GM21825 (cell line): Measurements from ENCODE around the gene ATP8A2.

Source experiments
- ATAC-seq: cut with Tn5 transposase; IDR thresholded peaks from one replicate; pipeline ENCODE4 v1.9.1; 2021; ENCODE audit warnings: mild to moderate bottlenecking, moderate library complexity; ENCODE audit not compliant: unreplicated experiment

Gene ATP8A2

GRCh38 chr13:25987987-25988386 lies 616.2 kb downstream of the ATP8A2 start:
- no peak for ATAC-seq

GRCh38 chr13:25988661-25989060 lies 616.9 kb downstream of the ATP8A2 start:
- ATAC-seq = no peak

- ATAC-seq = no peak
These were observed 619.0 kb downstream of the ATP8A2 start for GRCh38 chr13:25990801-25991200.

DNA sequence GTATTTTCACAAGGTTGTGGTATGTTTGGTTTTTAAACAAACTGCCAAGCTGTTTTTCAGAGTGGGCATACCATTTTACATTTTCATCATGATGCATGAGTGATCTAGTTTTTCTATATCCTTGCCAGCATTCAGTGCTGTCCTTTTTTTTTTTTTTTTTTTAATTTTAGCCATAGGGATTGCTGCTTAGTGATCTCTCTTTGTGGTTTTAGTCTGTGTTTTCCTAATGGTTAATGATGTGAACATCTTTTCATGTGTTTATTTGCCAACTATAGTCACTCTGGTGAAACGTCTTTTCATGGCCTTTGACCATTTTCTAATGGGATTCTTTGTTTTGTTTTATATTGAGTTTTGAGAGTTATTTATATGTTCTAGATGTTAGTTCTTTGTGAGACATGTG lies 620.3 kb downstream of the ATP8A2 start:
- no peak for ATAC-seq

GRCh38 chr13:26007261-26008125 lies 635.7 kb downstream of the ATP8A2 start:
- no peak for ATAC-seq

DNA sequence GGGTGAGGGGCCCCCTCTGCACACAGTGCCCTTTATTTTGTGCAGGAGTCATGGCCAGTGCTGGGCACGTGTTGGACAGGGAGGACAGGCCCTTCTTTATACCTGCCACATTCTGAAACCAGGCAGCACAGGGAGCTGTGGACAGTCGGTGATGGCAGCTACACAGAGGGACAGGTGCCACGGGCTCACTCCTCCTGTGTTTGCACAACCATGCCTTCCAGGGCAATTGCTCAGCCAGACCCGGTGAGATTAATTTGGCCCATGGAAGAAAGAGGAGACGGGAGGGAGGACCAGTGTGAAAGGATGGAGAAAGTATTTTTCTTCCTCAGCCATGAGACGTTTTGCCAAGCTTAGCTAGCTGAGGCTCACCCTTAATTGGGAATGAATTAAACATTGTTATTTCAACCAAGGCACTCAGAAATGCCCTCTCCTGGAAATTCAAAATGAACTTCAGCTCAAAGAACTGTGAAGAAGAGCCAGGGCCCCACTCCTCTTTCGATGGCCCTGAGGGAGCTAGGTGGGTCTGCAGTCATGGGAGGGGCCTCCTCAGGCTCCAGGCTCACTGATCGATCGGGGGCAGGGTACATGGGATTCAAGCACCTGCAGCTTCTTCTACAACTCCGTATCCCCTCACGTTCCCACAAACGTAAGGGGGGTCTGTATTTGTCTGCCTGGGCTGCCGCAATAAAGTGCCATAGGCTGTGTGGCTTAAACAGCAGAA lies 638.9 kb downstream of the ATP8A2 start:
- no peak for ATAC-seq

- ATAC-seq = no peak
These were observed 639.4 kb downstream of the ATP8A2 start for GRCh38 chr13:26011208-26011573.

GRCh38 chr13:26011996-26012821 lies 640.4 kb downstream of the ATP8A2 start:
- ATAC-seq = no peak

- no peak for ATAC-seq
These were observed 641.2 kb downstream of the ATP8A2 start for GRCh38 chr13:26012995-26013394.

DNA sequence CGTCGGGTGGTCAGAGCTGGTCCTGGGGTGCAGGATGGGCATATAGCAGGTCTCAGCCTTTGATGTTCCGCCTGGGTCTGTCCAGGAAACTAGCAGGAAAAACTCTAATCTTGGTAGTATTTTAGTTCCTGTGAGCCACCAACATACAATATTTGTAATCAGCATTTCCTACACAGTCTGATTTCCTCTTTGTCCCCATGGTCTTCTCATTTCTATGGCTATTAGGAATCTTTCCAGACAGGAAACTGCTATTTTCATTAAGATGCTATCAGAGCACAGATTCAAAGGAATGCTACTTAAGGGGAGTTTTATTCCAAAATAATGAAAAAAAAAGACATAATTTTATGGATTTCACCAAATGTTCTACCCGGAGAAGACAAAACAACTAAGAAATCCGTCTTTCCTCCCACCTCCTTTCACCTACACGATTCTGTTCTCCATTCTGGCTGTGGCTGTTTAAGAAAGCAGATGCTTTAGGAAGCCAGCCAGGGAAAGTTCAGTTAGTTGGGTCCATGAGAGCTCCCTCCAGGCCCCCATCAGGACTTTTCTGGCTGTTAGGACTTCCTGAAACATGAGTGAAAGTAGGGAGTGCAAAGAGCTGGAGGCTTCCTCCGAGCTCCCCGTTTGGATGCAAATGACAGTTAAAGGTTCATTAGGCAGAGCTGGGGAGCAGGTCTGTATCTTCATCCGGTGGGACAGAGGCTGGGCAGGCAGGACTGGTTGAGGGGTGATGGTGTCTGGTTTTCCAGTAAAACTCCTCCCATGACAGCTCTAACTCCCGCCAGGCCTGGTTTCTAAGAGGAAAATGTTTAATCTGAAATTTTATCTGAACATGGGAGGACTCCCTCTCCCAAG lies 643.7 kb downstream of the ATP8A2 start:
- ATAC-seq = no peak

DNA sequence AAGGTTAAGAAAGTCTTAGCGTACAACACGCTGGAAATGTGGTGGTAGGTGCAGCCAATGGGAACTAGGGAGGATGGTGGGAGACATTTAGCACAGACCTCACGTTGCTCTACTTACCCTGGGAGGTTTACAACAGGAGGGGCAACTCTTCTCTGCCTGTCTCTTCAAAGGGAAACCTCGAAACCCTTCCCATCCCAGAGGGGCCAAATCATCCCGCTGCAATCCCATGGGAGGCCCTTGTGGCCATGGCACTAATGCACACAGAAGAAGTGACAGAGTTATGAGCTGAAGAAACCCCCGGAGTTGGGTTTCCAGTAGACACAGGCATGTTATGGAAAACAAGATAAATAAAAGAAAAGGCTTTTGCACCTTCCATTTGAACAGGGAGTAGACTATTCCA lies 644.4 kb downstream of the ATP8A2 start:
- no peak for ATAC-seq

- no peak for ATAC-seq
These were observed 645.6 kb downstream of the ATP8A2 start for GRCh38 chr13:26017196-26017921.

DNA sequence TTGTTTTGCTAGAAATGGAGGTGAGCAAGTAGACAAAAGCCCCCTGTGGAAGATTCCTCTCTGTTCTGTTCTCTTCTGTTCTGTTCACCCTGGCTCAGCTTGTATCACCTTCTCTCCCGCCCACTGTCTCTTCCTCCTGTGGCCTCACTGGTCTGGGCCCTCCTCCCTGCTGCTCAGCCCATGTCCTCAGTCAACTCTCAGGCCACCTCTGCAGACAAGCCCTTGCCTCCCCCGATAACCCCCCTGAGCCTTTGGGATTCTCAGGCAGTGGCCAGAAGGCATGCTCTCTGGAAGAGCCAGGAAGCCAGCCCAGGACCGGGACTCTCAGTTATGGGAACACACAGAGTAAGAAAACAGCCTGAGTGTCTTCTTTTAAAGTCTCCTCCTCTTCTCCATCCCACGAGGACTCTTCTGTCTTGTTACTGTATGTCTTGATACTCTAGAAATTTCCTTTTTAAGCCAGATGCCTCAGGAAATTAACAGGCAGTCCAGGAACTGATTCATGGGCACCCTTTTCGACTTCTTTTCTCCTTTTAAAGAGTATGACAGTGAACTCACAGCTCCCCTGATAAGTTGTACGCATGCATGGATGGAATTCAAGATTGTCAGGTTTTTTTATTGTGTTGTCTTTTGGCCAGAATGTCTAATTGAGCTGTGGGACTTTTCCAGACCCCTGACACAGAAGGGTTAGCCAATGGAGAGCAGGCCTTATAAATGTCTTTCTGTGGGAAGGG lies 646.3 kb downstream of the ATP8A2 start:
- ATAC-seq = no peak

- ATAC-seq = no peak
These were observed 647.5 kb downstream of the ATP8A2 start for GRCh38 chr13:26019251-26019650.

- ATAC-seq = no peak
These were observed 648.4 kb downstream of the ATP8A2 start for GRCh38 chr13:26019881-26020870.

- no peak for ATAC-seq
These were observed 649.1 kb downstream of the ATP8A2 start for GRCh38 chr13:26020891-26021290.

GRCh38 chr13:26021516-26021915 lies 649.7 kb downstream of the ATP8A2 start:
- ATAC-seq = no peak

GRCh38 chr13:26021956-26022355 lies 650.2 kb downstream of the ATP8A2 start:
- ATAC-seq = no peak
